Activated CD8-positive, alpha-beta T cell treated with anti-CD3 and anti-CD28 coated beads for 36 hours (primary cell): ENCODE results near the gene COL9A1. TPM values are rescaled to one million over a fixed set of nuclear protein-coding genes. Genes with fewer than 3 reads are reported as not detected.
"Not testable (repeated sequence)": the region's sequence is repeated elsewhere in the genome, so short reads cannot be mapped to it uniquely, and the experiment has no call there.

ENCODE experiments used
- ATAC-seq: fragments of 200-7000 bp; cut with Tn5 transposase; one replicate; pipeline ENCODE4 v1.10.0; 2021; ENCODE audit warnings: mild to moderate bottlenecking, moderate library complexity
- CTCF ChIA-PET: fragments of 350-600 bp; sonication (Branson Sonifier 250); formaldehyde crosslinking; loops from one replicate; lab custom pipeline; 2021; ENCODE audit warnings: antibody characterized with exemption; lab: Charles Lee
- POLR2A ChIA-PET: fragments of 350-600 bp; sonication (Branson Sonifier 250); formaldehyde crosslinking; loops from one replicate; lab custom pipeline; 2021; ENCODE audit warnings: antibody characterized with exemption; lab: Charles Lee
- DNase-seq: peaks from one replicate; pipeline ENCODE4 v3.0.0-alpha.2; 2020
- H3K27ac Mint-ChIP-seq: one replicate; pipeline ENCODE4 v1.8.0; 2021; ENCODE audit warnings: mild to moderate bottlenecking, mixed read lengths
- H3K27me3 Mint-ChIP-seq: one replicate; pipeline ENCODE4 v1.8.0; 2021; ENCODE audit warnings: mixed read lengths
- H3K36me3 Mint-ChIP-seq: one replicate; pipeline ENCODE4 v1.8.0; 2021; ENCODE audit warnings: low read depth, mixed read lengths
- H3K4me1 Mint-ChIP-seq: one replicate; pipeline ENCODE4 v1.8.0; 2021; ENCODE audit warnings: low read depth, mixed read lengths
- H3K4me3 Mint-ChIP-seq: one replicate; pipeline ENCODE4 v1.8.0; 2021; ENCODE audit warnings: mild to moderate bottlenecking, moderate library complexity, mixed read lengths
- H3K9me3 Mint-ChIP-seq: one replicate; pipeline ENCODE4 v1.8.0; 2021; ENCODE audit warnings: mixed read lengths
- intact Hi-C: fragments of 100-400 bp; cut with micrococcal nuclease; formaldehyde crosslinking; loops from one replicate; pipeline ENCODE4 v1.10.0; 2022
- total RNA-seq, 2 experiments: library from RNA; stranded (reverse); gene quantifications; one replicate each; pipeline ENCODE4 v1.2.3, GENCODE V29; 2021
- TF ChIP-seq, protein P1 (sequence below): fragments of 200-600 bp; IDR thresholded peaks from one replicate; pipeline ENCODE4 v1.8.0; 2022; ENCODE audit warnings: antibody characterized with exemption, mild to moderate bottlenecking

The COL9A1 gene
- total RNA-seq, 2 experiments from 2014 or later: not detected

DNA sequence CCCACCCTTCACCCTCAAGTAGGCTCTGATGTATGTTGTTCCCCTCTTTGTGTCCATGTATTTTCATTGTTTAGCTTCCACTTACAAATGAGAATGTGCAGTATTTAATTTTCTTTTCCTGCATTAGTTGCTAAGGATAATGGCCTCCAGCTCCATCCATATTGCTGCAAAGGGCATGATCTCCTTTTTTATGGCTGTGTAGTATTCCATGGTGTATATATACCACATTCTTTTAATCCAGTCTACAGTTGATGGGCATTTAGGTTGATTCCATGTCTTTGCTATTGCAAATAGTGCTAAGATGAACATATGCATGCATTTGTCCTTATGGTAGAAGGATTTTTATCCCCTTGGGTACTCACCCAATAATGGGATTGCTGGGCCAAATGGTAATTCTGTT lies 35.9 kb upstream of the COL9A1 start:
- Mint-ChIP-seq H3K27me3 (peaks cover 8% of the 10 kb centered on the region), H3K4me3 (no peak overlapping the region), H3K9me3 (peaks cover 3% of the 10 kb centered on the region), H3K27ac (no peak overlapping the region), H3K36me3 (no peaks in the 10 kb centered on the region), H3K4me1 (no peaks in the 10 kb centered on the region)
- TF ChIP-seq, protein P1, sequence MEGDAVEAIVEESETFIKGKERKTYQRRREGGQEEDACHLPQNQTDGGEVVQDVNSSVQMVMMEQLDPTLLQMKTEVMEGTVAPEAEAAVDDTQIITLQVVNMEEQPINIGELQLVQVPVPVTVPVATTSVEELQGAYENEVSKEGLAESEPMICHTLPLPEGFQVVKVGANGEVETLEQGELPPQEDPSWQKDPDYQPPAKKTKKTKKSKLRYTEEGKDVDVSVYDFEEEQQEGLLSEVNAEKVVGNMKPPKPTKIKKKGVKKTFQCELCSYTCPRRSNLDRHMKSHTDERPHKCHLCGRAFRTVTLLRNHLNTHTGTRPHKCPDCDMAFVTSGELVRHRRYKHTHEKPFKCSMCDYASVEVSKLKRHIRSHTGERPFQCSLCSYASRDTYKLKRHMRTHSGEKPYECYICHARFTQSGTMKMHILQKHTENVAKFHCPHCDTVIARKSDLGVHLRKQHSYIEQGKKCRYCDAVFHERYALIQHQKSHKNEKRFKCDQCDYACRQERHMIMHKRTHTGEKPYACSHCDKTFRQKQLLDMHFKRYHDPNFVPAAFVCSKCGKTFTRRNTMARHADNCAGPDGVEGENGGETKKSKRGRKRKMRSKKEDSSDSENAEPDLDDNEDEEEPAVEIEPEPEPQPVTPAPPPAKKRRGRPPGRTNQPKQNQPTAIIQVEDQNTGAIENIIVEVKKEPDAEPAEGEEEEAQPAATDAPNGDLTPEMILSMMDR: no peak
- CTCF ChIA-PET: no interaction called here
- DNase-seq (no peak), ATAC-seq (no peak)
- POLR2A ChIA-PET: no interaction called here
- intact Hi-C loops: no loop called here

GRCh38 chr6:70337743-70338105 lies 34.8 kb upstream of the COL9A1 start:
- H3K4me3 Mint-ChIP-seq: no peak overlapping the region
- TF ChIP-seq, protein P1: no peak
- peaks cover 13% of the 10 kb centered on the region for H3K27me3 Mint-ChIP-seq
- H3K27ac Mint-ChIP-seq: no peak overlapping the region
- intact Hi-C loops: no loop called here
- POLR2A ChIA-PET: no interaction called here
- H3K9me3 Mint-ChIP-seq: peaks cover 7% of the 10 kb centered on the region
- no peaks in the 10 kb centered on the region for H3K36me3 Mint-ChIP-seq
- no peak for DNase-seq
- no peak for ATAC-seq
- H3K4me1 Mint-ChIP-seq: no peaks in the 10 kb centered on the region
- CTCF ChIA-PET: no interaction called here

DNA sequence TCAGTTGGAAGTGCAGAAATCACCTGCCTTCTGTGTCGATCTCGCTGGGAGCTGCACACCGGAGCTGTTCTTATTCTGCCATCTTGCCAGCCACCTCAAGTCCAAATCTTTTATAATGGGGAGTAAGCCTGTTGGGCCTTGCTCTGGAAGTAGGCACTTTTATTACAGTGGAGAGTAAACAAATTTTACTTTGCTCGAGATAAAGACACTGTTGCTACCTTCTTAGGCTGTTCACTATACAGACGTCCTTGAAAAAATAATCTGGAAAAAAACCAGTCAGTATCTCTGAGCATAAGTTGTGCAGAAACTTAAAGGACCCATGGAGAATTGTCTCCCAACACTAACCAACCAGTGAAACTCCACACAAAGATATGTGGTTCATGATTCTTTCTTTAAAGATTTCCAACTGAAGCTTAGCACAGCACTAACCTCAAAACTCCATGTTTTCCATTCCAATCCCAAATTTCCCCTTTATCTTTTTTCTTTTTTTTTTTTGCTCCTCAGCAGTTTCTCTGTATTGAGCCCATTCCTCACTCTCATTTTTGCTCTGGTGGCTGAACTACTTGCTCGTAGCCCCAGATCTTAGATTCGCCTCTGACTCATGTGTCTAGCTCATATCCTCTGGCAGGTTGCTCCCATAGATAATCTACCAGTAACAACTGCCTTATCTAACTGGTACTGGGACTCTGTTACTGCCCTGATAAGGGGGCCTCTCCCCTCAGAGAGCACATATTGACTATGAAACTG lies 34.3 kb upstream of the COL9A1 start:
- ATAC-seq (no peak), DNase-seq (no peak)
- intact Hi-C loops: no loop called here
- ChIA-PET POLR2A (no interaction called here), CTCF (no interaction called here)
- Mint-ChIP-seq H3K27me3 (peaks cover 14% of the 10 kb centered on the region), H3K4me3 (no peak overlapping the region), H3K36me3 (no peaks in the 10 kb centered on the region), H3K4me1 (no peaks in the 10 kb centered on the region), H3K9me3 (peaks cover 7% of the 10 kb centered on the region), H3K27ac (no peak overlapping the region)
- TF ChIP-seq, protein P1: no peak

DNA sequence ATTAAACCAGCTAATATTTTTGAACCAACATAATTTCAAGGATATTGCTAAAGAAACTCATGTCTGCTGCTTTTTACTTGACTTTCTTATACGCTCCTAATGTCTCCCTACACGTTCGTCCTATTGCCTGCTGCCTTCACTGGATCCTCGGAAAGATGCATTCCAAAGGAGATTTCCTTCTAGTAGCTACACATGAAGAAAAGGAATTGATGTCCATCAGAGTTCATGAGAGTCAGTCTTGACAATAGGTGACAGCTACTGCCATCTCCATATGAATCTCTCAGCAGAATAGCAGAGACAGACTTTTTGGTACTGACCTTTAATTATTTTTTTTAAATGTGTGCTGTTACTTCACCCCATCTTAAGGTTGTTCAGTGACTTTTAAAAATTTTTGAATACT lies 24.2 kb upstream of the COL9A1 start:
- ATAC-seq: no peak
- TF ChIP-seq, protein P1: no peak
- ChIA-PET CTCF (interaction anchor here (0.9 to 2.8 kb wide), 7 partner anchors 8 to 557 kb away, joined by 3 to 12 read pairs (median 4); no protein-coding TSS in a partner anchor), POLR2A (no interaction called here)
- H3K27me3 Mint-ChIP-seq: peaks cover 2% of the 10 kb centered on the region
- H3K27ac Mint-ChIP-seq: no peak overlapping the region
- no peak overlapping the region for H3K4me3 Mint-ChIP-seq
- H3K9me3 Mint-ChIP-seq: peaks cover 2% of the 10 kb centered on the region
- DNase-seq: no peak
- no peaks in the 10 kb centered on the region for H3K36me3 Mint-ChIP-seq
- no peaks in the 10 kb centered on the region for H3K4me1 Mint-ChIP-seq
- intact Hi-C loops: no loop called here

DNA sequence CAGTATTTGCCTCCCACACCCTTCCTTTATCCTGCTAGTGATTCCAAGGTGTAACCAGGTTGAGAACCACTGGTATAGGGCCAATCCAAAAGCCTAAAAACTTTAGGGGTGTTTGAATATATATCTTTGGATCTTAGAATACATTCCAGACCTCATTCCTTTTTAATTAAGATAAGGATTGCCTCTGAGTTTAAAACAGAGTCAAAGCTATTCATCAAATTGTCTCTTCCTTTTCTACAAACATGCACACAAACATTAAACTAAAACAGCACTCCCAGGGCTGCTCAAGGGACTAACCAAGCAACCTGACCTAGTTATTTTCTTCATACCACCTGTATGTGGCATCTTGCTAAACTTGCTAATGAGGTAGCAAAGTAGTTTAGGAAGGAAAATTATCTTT lies 22.1 kb upstream of the COL9A1 start:
- CTCF ChIA-PET: interaction anchor here (1.2 to 1.4 kb wide), 2 partner anchors 15 to 44 kb away, joined by 3 to 5 read pairs; no protein-coding TSS in a partner anchor
- H3K4me1 Mint-ChIP-seq: no peaks in the 10 kb centered on the region
- H3K27ac Mint-ChIP-seq: no peak overlapping the region

DNA sequence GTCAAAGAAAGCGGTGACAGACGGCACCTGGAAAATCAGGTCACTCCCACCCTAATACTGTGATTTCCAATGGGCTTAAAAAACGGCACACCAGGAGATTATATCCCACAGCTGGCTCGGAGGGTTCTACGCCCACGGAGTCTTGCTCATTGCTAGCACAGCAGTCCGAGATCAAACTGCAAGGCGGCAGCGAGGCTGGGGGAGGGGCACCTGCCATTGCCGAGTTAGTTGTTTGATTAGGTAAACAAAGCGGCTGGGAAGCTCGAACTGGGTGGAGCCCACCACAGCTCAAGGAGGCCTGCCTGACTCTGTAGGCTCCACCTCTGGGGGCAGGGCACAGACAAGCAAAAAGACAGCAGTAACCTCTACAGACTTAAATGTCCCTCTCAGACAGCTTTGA lies 14.9 kb upstream of the COL9A1 start:
- not testable (repeated sequence) for H3K4me1 Mint-ChIP-seq, ATAC-seq

More for the DNA sequence above, 22.1 kb upstream of the COL9A1 start:
- no peak for ATAC-seq
- POLR2A ChIA-PET: no interaction called here
- DNase-seq: no peak
- H3K27me3 Mint-ChIP-seq: no peaks in the 10 kb centered on the region
- H3K9me3 Mint-ChIP-seq: no peaks in the 10 kb centered on the region
- no peaks in the 10 kb centered on the region for H3K36me3 Mint-ChIP-seq
- intact Hi-C loops: no loop called here
- TF ChIP-seq, protein P1: no peak
- H3K4me3 Mint-ChIP-seq: no peak overlapping the region

More for the DNA sequence above, 14.9 kb upstream of the COL9A1 start:
- peaks cover 15% of the 10 kb centered on the region for H3K27me3 Mint-ChIP-seq
- POLR2A ChIA-PET, H3K4me3 Mint-ChIP-seq, CTCF ChIA-PET, DNase-seq, H3K36me3 Mint-ChIP-seq, H3K9me3 Mint-ChIP-seq, H3K27ac Mint-ChIP-seq: not testable (repeated sequence)
- intact Hi-C loops: loop anchor here (10.0 kb wide), 1 partner anchor 567 kb away; no protein-coding TSS in a partner anchor
